GM19467 (cell line): ENCODE results near the gene AHSA1.
A peak's percentile ranks its signal among the peaks of the same experiment; 100 is the strongest.

Experiments used
- ATAC-seq: cut with Tn5 transposase; IDR thresholded peaks from one replicate; pipeline ENCODE4 v1.9.1; 2021; ENCODE audit warnings: mild to moderate bottlenecking, moderate library complexity; ENCODE audit not compliant: unreplicated experiment

The AHSA1 gene

GRCh38 chr14:77470224-77470870 lies 12.5 kb downstream of the AHSA1 start:
- no peak for ATAC-seq

DNA sequence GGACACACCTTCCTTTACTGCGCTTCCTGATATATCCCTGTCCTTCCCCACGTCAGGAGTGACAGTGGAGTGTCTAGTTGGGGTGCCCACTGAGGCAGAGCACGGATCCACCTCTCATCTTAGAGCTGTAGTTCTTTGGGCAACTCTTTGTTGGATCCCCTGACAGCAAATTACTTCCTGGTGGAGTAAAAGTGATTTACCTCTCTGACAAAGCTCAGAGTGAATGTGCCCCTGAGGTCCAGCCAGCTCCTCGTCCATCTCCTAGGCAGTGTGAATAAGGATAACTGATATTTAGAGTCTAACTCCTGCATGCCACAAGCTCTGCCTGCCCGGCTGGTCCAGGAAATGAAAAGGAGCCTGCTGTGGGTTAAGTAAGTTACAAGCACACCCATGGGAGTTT lies 16.0 kb downstream of the AHSA1 start:
- ATAC-seq: no peak

GRCh38 chr14:77474479-77475177 lies 16.7 kb downstream of the AHSA1 start:
- no peak for ATAC-seq

- no peak for ATAC-seq
Measured at GRCh38 chr14:77475432-77476115, 17.7 kb downstream of the AHSA1 start.

DNA sequence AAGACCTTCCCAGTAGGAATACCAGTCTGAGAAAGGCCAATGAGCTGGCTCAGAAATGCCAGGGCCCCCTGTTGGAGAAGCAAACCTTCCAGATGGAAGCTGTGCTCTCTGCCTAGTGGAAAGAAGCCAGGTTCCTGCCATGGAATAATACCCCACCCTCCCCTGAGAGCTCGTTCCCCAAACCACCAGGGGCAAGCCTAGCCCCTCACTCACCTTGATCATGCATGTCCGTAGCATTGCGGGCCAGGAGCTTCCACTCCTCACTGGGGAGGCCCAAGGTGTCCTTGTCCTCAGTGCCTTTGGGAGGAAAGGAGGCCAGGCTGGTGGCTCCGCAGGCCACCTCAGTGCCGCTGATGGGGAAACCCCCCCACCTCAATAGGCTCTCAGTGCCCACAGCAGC lies 20.1 kb downstream of the AHSA1 start:
- ATAC-seq: no peak

DNA sequence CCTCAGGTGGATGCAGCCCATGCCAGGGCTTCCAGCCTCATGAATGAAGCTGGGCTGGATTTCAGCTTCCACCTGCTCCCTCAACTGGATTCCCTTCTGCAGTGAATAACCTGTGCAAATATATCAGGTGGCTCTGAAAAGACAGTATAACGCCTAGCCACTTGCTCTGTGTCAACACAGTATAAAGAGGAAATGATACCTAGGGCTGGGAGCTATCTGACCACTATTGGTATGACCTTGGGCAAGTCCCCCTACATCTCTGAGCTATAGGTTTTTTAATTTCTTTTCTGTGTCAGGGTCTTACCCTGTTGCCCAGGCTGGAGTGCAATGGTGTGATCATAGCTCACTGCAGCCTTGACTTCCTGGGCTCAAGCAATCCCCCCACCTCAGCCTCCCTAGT lies 20.9 kb downstream of the AHSA1 start:
- peak; percentile 76 for ATAC-seq

DNA sequence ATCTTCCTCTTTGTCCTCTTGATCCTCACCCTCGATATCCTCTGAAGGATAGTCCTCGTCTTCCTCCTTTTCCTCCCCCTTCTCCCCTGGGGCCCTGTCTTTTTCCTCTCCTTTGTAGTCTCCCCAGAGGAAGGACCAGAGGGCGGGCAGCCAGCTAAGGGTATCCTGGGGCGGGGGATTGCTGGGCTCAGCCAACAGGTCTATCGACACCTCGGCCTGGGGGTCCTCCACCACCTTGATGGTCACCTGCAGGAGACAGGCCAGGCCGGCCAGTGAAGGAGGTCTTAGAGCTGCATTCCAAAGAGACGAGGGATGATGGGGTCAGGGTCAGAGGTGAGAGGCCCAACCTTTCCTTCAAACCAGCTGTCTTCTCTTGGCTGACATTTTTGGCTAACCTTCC lies 24.5 kb downstream of the AHSA1 start:
- no peak for ATAC-seq

- no peak for ATAC-seq
Measured at GRCh38 chr14:77485256-77485655, 27.4 kb downstream of the AHSA1 start.

GRCh38 chr14:77485901-77486678 lies 28.2 kb downstream of the AHSA1 start:
- no peak for ATAC-seq

DNA sequence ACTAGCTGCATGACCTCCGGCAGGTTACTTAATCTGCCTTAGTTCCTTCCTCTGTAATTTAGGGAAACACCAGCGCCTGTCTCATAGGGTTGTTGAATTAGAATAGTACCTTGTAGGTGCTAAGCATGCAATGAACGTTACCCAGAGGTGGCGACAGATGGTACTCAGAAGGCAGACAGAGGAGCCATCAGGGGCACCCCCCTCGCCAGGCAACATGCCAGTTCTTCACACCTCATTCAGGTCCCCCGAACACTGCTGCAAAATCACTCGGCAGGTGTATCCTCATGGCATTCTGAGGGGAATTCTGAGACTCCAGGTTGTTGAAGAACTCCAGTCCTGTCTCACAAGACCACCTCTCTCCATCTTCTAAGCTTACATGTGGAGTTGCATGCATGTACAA lies 30.7 kb downstream of the AHSA1 start:
- ATAC-seq: no peak

GRCh38 chr14:77489041-77489440 lies 31.1 kb downstream of the AHSA1 start:
- no peak for ATAC-seq

GRCh38 chr14:77490347-77490986 lies 32.6 kb downstream of the AHSA1 start:
- ATAC-seq: no peak

DNA sequence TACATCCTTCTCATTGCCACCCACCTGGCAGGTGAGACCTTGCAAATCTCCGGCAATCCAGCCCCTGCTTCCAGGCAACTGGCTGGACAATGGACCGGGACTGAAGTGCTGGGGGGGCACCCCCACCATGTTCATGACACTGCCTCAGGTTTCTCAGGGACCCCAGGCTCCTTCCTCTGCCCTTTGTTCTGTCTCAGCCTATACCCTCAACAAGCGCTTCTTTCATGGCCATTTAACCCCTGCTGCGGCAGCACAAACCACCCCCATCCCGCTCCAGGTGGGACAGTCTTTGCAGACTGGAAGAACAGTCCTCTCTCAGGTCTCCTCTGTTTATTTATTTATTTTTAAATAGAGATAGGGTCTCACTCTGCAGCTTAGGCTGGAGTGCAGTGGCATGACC lies 33.2 kb downstream of the AHSA1 start:
- no peak for ATAC-seq

- ATAC-seq: no peak
Measured at GRCh38 chr14:77495334-77495733, 37.4 kb downstream of the AHSA1 start.

GRCh38 chr14:77498120-77498979 lies 40.5 kb downstream of the AHSA1 start, which contains the start of gene ISM2:
TSS of gene ISM2 (minus strand) at chr14:77498816. CDS start at chr14:77498793, 23 bp downstream.
- ATAC-seq: peak; percentile 51

- ATAC-seq: peak; percentile 28
Measured at GRCh38 chr14:77498984-77499527, 41.2 kb downstream of the AHSA1 start.

DNA sequence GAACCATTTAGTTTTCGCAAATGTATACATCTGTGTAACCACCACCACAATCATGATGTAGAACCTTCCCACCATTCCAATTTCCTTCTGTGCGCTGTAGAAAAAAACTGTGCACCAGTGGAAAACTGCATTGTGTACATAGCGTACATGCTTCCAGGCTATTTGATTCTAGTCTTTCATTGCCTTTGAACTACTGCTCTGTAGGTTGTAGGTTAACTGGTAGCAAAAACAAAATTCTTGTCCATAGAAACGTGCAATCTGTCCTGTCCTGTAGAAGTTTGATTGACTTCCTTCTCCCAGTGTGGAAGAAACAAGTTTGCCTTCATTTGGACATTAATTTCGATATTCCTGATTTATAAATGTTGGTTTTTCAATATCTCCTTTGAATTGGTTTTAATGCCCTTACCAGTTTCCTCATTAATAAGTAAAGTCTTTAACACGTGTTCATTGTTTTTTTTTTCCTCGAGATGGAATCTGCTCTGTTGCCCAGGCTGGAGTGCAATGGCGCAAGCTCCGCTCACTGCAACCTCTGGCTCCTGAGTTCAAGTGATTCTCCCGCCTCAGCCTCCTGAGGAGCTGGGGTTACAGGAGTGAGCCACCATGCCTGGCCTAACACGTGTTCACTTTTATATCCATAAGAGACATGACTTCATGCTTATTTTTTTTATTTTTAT lies 44.4 kb downstream of the AHSA1 start:
- no peak for ATAC-seq

DNA sequence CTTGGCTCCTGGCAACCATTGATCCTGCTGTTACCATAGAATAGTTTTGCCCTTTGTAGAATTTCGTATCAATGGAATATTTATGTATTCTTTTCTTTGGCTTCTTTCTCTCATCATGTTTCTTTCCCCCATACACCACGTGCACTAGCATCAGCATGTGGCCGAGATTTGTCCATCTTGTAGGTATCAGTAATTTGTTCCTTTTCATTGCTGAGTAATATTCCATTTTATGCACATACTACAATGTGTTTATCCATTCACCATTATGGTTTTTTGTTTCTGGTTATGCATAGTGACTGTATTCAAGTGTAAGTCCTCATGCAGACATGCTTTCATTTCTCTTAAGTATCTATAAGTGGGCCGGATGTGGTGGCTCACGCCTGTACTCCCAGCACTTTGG lies 45.2 kb downstream of the AHSA1 start:
- no peak for ATAC-seq

GRCh38 chr14:77505031-77505430 lies 47.1 kb downstream of the AHSA1 start:
- no peak for ATAC-seq
